Uterus (tissue), 4 donors: ENCODE data around the gene DIRAS2. TPM values are rescaled to one million over a fixed set of nuclear protein-coding genes. Genes with fewer than 3 reads are reported as not detected.

Experiments
- DNase-seq, 2 donors: peaks; one replicate each; pipeline ENCODE4 v3.0.0-alpha.2; 2019 to 2020
- H3K27ac ChIP-seq, 2 donors: fragments of 200-600 bp; sonication (generic); 1 replicate in 1 of 2; 2 replicates in 1 of 2; pipeline ENCODE4 v1.5.1; 2016 to 2018
- H3K27me3 ChIP-seq, 2 donors: fragments of 200-600 bp; sonication (generic); one replicate each; pipeline ENCODE4 v1.5.1; 2018 to 2019; ENCODE audit warnings: control low read depth in 1 of 2
- H3K36me3 ChIP-seq, 2 donors: fragments of 200-600 bp; sonication (generic); one replicate each; pipeline ENCODE4 v1.5.1; 2019; ENCODE audit warnings: control low read depth in 1 of 2
- H3K4me1 ChIP-seq, 2 donors: fragments of 200-600 bp; sonication (generic); one replicate each; pipeline ENCODE4 v1.5.1; 2018 to 2019; ENCODE audit warnings: control low read depth in 1 of 2
- H3K4me3 ChIP-seq, 2 donors: fragments of 200-600 bp; sonication (generic); 1 replicate in 1 of 2; 2 replicates in 1 of 2; pipeline ENCODE4 v1.5.1; 2018 to 2019; ENCODE audit warnings: mild to moderate bottlenecking in 1 of 2
- H3K9me3 ChIP-seq, 2 donors: fragments of 200-600 bp; sonication (generic); one replicate each; pipeline ENCODE4 v1.5.1; 2019; ENCODE audit warnings: control low read depth in 1 of 2
- CTCF ChIP-seq, 4 experiments: fragments of 200-600 bp in 2 of 4; fragments of 450-650 bp in 2 of 4; sonication (generic) in 2 of 4; IDR thresholded peaks; one replicate each; pipeline ENCODE4 v1.5.1; 2016 to 2019; ENCODE audit warnings: antibody characterized with exemption in 4 of 4, mild to moderate bottlenecking in 2 of 4, moderate library complexity in 1 of 4
- POLR2A ChIP-seq, 2 donors: fragments of 450-650 bp; IDR thresholded peaks; one replicate each; pipeline ENCODE4 v1.6.1; 2016; ENCODE audit warnings: antibody characterized with exemption in 2 of 2, mild to moderate bottlenecking in 1 of 2, moderate library complexity in 1 of 2
- intact Hi-C: fragments of 100-400 bp; cut with DNase I; formaldehyde crosslinking; loops from one replicate; pipeline ENCODE4 v1.15.1; 2023; ENCODE audit warnings: low total_unique reads
- total RNA-seq, 4 donors: library from RNA; depleted of rRNA in 3 of 4; stranded (reverse); fragments of >200 nt in 3 of 4; gene quantifications; one replicate each; pipeline versions ENCODE4 v1.1.0 to v1.2.4, GENCODE V29; 2014 to 2023
- donor health status: DM: yes; HTN: yes; CAD: no.

The DIRAS2 gene
- total RNA-seq, 4 donors from 2014 or later = 0.26 to 1.2 TPM; not detected in 2

GRCh38 chr9:90645721-90646120 is 3.1 kb upstream of the DIRAS2 start:
- no peak for DNase-seq
- Histone ChIP-seq H3K4me1 (no peaks in the 10 kb centered on the region), H3K9me3 (no peaks in the 10 kb centered on the region), H3K4me3 (no peak overlapping the region), H3K27me3 (no peaks in the 10 kb centered on the region), H3K27ac (no peak overlapping the region), H3K36me3 (no peaks in the 10 kb centered on the region)
- TF ChIP-seq CTCF (IDR thresholded peaks at IDR 0.05) (no peak), POLR2A (IDR thresholded peaks at IDR 0.05) (no peak)
- intact Hi-C loops = no loop called here

- Histone ChIP-seq H3K27ac (no peak overlapping the region), H3K9me3 (no peaks in the 10 kb centered on the region), H3K4me1 (no peaks in the 10 kb centered on the region), H3K27me3 (no peaks in the 10 kb centered on the region), H3K36me3 (no peaks in the 10 kb centered on the region), H3K4me3 (no peak overlapping the region)
- no peak for TF ChIP-seq CTCF (IDR thresholded peaks at IDR 0.05)
- no peak for TF ChIP-seq POLR2A (IDR thresholded peaks at IDR 0.05)
- no peak for DNase-seq
- intact Hi-C loops = no loop called here
These were observed 638 bp downstream of the DIRAS2 start for GRCh38 chr9:90641884-90642487.

GRCh38 chr9:90641086-90641485 is 1.5 kb downstream of the DIRAS2 start:
- no peaks in the 10 kb centered on the region for H3K9me3 ChIP-seq
- no peaks in the 10 kb centered on the region for H3K27me3 ChIP-seq
- no peaks in the 10 kb centered on the region for H3K36me3 ChIP-seq
- intact Hi-C loops = no loop called here
- H3K4me3 ChIP-seq = no peak overlapping the region
- no peak overlapping the region for H3K27ac ChIP-seq
- TF ChIP-seq CTCF (IDR thresholded peaks at IDR 0.05) = no peak
- no peak for TF ChIP-seq POLR2A (IDR thresholded peaks at IDR 0.05)
- DNase-seq = no peak
- H3K4me1 ChIP-seq = no peaks in the 10 kb centered on the region

- H3K27ac ChIP-seq = no peak overlapping the region
- no peaks in the 10 kb centered on the region for H3K4me1 ChIP-seq
- no peak overlapping the region for H3K4me3 ChIP-seq
- no peaks in the 10 kb centered on the region for H3K36me3 ChIP-seq
- no peaks in the 10 kb centered on the region for H3K27me3 ChIP-seq
- intact Hi-C loops = no loop called here
- H3K9me3 ChIP-seq = no peaks in the 10 kb centered on the region
- TF ChIP-seq CTCF (IDR thresholded peaks at IDR 0.05) (no peak), POLR2A (IDR thresholded peaks at IDR 0.05) (no peak)
- DNase-seq = no peak
These were observed 2.3 kb downstream of the DIRAS2 start for GRCh38 chr9:90640361-90640760.

GRCh38 chr9:90637626-90638025 is 5.0 kb downstream of the DIRAS2 start:
- intact Hi-C loops = no loop called here
- Histone ChIP-seq H3K4me3 (no peak overlapping the region), H3K27me3 (no peaks in the 10 kb centered on the region), H3K9me3 (no peaks in the 10 kb centered on the region), H3K27ac (no peak overlapping the region), H3K4me1 (no peaks in the 10 kb centered on the region), H3K36me3 (no peaks in the 10 kb centered on the region)
- no peak for TF ChIP-seq POLR2A (IDR thresholded peaks at IDR 0.05)
- no peak for DNase-seq
